HEK293T (cell line): ENCODE results near the gene ATXN7.

Experiments
- CTBP1 ChIP-seq: fragments of 450-650 bp; IDR thresholded peaks from 2 replicates; pipeline ENCODE4 v1.6.1; 2016; ENCODE audit warnings: borderline replicate concordance
- ELF4 ChIP-seq: fragments of 450-650 bp; IDR thresholded peaks from 2 replicates; pipeline ENCODE4 v1.6.1; 2017; ENCODE audit warnings: antibody characterized with exemption
- FOXA1 ChIP-seq: fragments of 450-650 bp; IDR thresholded peaks from 2 replicates; pipeline ENCODE4 v1.6.1; 2016; ENCODE audit warnings: mild to moderate bottlenecking
- FOXM1 ChIP-seq: fragments of 450-650 bp; IDR thresholded peaks from 2 replicates; pipeline ENCODE4 v1.6.1; 2017; ENCODE audit warnings: mild to moderate bottlenecking, borderline replicate concordance
- HDGF ChIP-seq: fragments of 450-650 bp; IDR thresholded peaks from 2 replicates; pipeline ENCODE4 v1.6.1; 2017; ENCODE audit warnings: antibody characterized with exemption, borderline replicate concordance
- L3MBTL2 ChIP-seq: fragments of 450-650 bp; conservative IDR thresholded peaks from 2 replicates; pipeline ENCODE4 v1.6.1; 2016; ENCODE audit warnings: mild to moderate bottlenecking
- SUZ12 ChIP-seq: fragments of 450-650 bp; IDR thresholded peaks from 2 replicates; pipeline ENCODE4 v1.6.1; 2016; ENCODE audit warnings: mild to moderate bottlenecking
- TARDBP ChIP-seq: fragments of 450-650 bp; IDR thresholded peaks from 2 replicates; pipeline ENCODE4 v1.6.1; 2016
- ZNF384 ChIP-seq: fragments of 450-650 bp; IDR thresholded peaks from 2 replicates; pipeline ENCODE4 v1.6.1; 2016

- TF ChIP-seq HDGF, result no peak
- no peak for TF ChIP-seq FOXA1
- no peak for TF ChIP-seq TARDBP
- no peak for TF ChIP-seq ELF4
- no peak for TF ChIP-seq ZNF384
- no peak for TF ChIP-seq SUZ12
- no peak for TF ChIP-seq FOXM1
- TF ChIP-seq L3MBTL2, result no peak
- 0 out of 2 replicates have a peak, but pooled peaks have one; percentile 22 for TF ChIP-seq CTBP1
Observed at GRCh38 chr3:63876260-63876659, 12.6 kb downstream of the ATXN7 start.
